ENCODE measurements around the gene LBX2.

The LBX2 gene

DNA sequence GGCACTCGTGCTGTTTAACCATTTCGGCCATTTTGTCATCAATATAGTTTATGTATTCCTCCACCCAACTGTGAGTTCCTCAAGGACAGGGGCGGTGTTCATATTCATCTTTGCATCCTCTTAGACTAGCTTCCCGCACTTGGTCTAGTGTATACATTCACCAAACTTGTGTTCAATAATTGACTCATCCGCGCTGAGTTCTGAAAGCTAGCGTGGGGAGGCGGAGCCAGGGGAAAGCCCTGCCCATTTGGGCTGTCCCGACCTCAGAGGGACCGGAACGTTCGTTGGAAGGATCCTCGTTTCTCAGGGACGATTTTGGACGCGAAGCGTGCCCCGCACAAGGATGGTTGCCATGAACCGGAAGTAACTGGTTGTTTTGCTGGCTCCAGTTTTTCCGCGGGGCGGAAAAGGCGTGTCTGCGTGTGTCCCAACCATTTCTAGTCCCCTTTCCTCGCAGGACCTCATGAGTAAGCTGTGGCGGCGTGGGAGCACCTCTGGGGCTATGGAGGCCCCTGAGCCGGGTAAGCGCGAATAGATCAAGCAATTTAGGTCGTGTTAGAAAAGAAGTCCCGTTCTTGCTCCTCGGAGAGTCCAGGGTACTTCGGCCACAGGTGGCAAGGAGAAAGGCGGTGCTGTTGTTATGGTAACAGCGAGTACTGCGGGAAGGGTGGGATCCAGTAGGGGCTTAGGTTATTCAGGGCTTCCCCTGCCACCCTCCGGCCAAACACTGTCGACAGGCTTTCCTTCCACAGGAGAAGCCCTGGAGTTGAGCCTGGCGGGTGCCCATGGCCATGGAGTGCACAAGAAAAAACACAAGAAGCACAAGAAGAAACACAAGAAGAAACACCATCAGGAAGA is 44.5 kb downstream of the LBX2 start, which contains the start of gene INO80B:
INO80B (plus strand) TSS at position 434 of the 858 bp plus-strand sequence; CDS start at position 464, 30 bp downstream.
- no peaks in the 10 kb centered on the region for H3K9me3 Mint-ChIP-seq
- H3K36me3 Mint-ChIP-seq (ENCODE audit: low read depth): peaks cover 17% of the 10 kb centered on the region
- ATAC-seq (peak; percentile 55), DNase-seq (peak; percentile 96)
- H3K27me3 Mint-ChIP-seq: peaks cover 2% of the 10 kb centered on the region
- H3K4me3 Mint-ChIP-seq: peak within 1 kb of the TSS; percentile 98
- H3K27ac Mint-ChIP-seq: peak within 1 kb of the TSS; percentile 97
- peaks cover 58% of the 10 kb centered on the region for H3K4me1 Mint-ChIP-seq

- no peak overlapping the region for H3K27ac Mint-ChIP-seq
- peaks cover 22% of the 10 kb centered on the region for H3K4me1 Mint-ChIP-seq
- H3K9me3 Mint-ChIP-seq: no peaks in the 10 kb centered on the region
- H3K4me3 Mint-ChIP-seq: no peak overlapping the region
- H3K27me3 Mint-ChIP-seq: peaks cover under 1% of the 10 kb centered on the region
- H3K36me3 Mint-ChIP-seq (ENCODE audit: low read depth): peaks cover 2% of the 10 kb centered on the region
- no peak for DNase-seq
- no peak for ATAC-seq
Observed at GRCh38 chr2:74450570-74451190, 48.7 kb downstream of the LBX2 start.

GRCh38 chr2:74448771-74449170 is 50.6 kb downstream of the LBX2 start:
- DNase-seq: no peak
- ATAC-seq: no peak
- no peak overlapping the region for H3K27ac Mint-ChIP-seq
- peaks cover 16% of the 10 kb centered on the region for H3K4me1 Mint-ChIP-seq
- peaks cover 13% of the 10 kb centered on the region for H3K27me3 Mint-ChIP-seq
- no peaks in the 10 kb centered on the region for H3K9me3 Mint-ChIP-seq
- no peak overlapping the region for H3K4me3 Mint-ChIP-seq
- no peaks in the 10 kb centered on the region for H3K36me3 Mint-ChIP-seq (ENCODE audit: low read depth)

Data from activated naive CD8-positive, alpha-beta T cell treated with anti-CD3 and anti-CD28 coated beads, Interleukin-2, amount 50 U/mL, for 24 hours (primary cell).